Measurements from ENCODE around the gene TOGARAM2.
"Not testable (repeated sequence)": the region's sequence is repeated elsewhere in the genome, so short reads cannot be mapped to it uniquely, and the experiment has no call there.

TOGARAM2 gene

DNA sequence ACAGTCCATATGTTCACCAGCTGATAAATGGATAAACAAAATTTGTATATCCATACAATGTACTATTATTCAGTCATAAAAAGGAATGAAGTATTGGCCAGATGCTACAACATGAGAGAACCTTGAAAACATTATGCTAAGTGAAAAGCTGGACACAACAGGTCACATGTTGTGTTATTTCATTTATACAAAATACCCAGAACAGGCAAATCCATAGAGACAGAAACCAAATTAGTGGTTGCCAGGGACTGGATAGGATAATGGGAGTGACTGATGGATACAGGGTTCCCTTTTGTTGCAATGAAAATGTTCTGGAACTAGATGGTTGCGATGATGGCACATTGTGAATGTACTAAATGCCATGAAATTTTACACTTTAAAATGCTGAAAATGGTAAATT lies 103.5 kb downstream of the TOGARAM2 start:
- 94 to 100% methylated on average over 1 of the region's 1 CpG for WGBS, 2 experiments
- H3K27me3 ChIP-seq (ENCODE audit: control insufficient read depth, insufficient read depth, low read length, poor library complexity, severe bottlenecking): no peaks in the 10 kb centered on the region
- H3K9me3 ChIP-seq (ENCODE audit: control insufficient read depth, low read length): no peaks in the 10 kb centered on the region
- no peak overlapping the region for H3K4me3 ChIP-seq (ENCODE audit: insufficient read depth, low read depth, low read length)
- no peaks in the 10 kb centered on the region for H3K4me1 ChIP-seq (ENCODE audit: control insufficient read depth, insufficient read depth, low read length)
- H3K36me3 ChIP-seq (ENCODE audit: control insufficient read depth, insufficient read depth, low read length): no peaks in the 10 kb centered on the region
- no peak overlapping the region for H3K27ac ChIP-seq (ENCODE audit: insufficient read depth, low read depth, low read length, poor library complexity, severe bottlenecking)

GRCh38 chr2:29090311-29090710 lies 109.2 kb downstream of the TOGARAM2 start:
- not testable (repeated sequence) for H3K27ac ChIP-seq (ENCODE audit: insufficient read depth, low read depth, low read length, poor library complexity, severe bottlenecking); H3K9me3 ChIP-seq (ENCODE audit: control insufficient read depth, low read length)
- WGBS, 2 experiments: 92 to 94% methylated on average over 7 of the region's 7 CpGs

DNA sequence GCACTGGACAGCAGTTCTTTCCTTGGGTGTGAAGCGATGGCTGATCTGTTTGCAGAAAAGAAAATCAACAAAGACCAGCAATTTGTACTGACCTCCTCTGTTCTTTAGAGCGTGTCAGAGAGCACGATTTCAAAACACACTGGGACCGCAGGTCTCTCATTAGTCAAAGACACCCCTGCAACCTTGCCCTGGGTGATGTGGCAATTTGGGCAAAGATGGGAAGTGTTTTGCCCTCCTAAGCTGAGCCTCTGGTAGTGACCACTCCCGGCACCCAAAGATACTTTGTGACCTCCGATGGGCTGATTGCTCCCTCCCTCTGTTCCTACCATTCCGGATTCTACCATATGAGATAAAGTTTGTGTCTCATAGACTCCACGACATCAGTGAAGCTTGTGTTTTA lies 115.9 kb downstream of the TOGARAM2 start:
- 95% methylated on average over 8 of the region's 8 CpGs for WGBS, 2 experiments
- Histone ChIP-seq H3K36me3 (ENCODE audit: control insufficient read depth, insufficient read depth, low read length) (no peaks in the 10 kb centered on the region), H3K27me3 (ENCODE audit: control insufficient read depth, insufficient read depth, low read length, poor library complexity, severe bottlenecking) (no peaks in the 10 kb centered on the region), H3K4me3 (ENCODE audit: insufficient read depth, low read depth, low read length) (no peak overlapping the region), H3K9me3 (ENCODE audit: control insufficient read depth, low read length) (no peaks in the 10 kb centered on the region), H3K27ac (ENCODE audit: insufficient read depth, low read depth, low read length, poor library complexity, severe bottlenecking) (no peak overlapping the region), H3K4me1 (ENCODE audit: control insufficient read depth, insufficient read depth, low read length) (no peaks in the 10 kb centered on the region)

More at GRCh38 chr2:29090311-29090710, 109.2 kb downstream of the TOGARAM2 start:
- H3K27me3 ChIP-seq (ENCODE audit: control insufficient read depth, insufficient read depth, low read length, poor library complexity, severe bottlenecking); H3K4me3 ChIP-seq (ENCODE audit: insufficient read depth, low read depth, low read length); H3K4me1 ChIP-seq (ENCODE audit: control insufficient read depth, insufficient read depth, low read length); H3K36me3 ChIP-seq (ENCODE audit: control insufficient read depth, insufficient read depth, low read length): not testable (repeated sequence)

DNA sequence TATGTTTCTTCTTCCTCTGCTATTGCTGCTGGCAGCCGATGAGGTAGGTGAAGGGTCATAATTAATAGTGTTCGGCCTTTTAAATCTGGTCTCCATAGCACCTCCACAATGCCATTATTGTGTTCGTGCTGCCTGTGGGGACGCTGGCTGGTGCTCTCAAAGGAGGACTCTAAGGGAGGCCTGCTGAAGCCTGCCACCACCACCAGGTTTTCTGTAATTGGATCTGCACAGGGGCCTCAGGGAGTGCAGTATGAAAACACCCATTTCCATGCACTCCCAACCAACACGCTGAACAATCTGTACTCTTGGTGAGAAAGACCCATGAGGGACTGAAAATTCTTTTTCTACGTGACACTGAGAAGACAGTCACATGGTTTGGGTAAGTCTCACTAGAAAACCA lies 116.5 kb downstream of the TOGARAM2 start:
- Histone ChIP-seq H3K27ac (ENCODE audit: insufficient read depth, low read depth, low read length, poor library complexity, severe bottlenecking) (no peak overlapping the region), H3K27me3 (ENCODE audit: control insufficient read depth, insufficient read depth, low read length, poor library complexity, severe bottlenecking) (no peaks in the 10 kb centered on the region), H3K4me1 (ENCODE audit: control insufficient read depth, insufficient read depth, low read length) (no peaks in the 10 kb centered on the region), H3K4me3 (ENCODE audit: insufficient read depth, low read depth, low read length) (no peak overlapping the region), H3K36me3 (ENCODE audit: control insufficient read depth, insufficient read depth, low read length) (no peaks in the 10 kb centered on the region), H3K9me3 (ENCODE audit: control insufficient read depth, low read length) (no peaks in the 10 kb centered on the region)
- 75 to 76% methylated on average over 4 to 6 of the region's 6 CpGs for WGBS, 2 experiments

GRCh38 chr2:29100564-29100963 lies 119.5 kb downstream of the TOGARAM2 start:
- H3K36me3 ChIP-seq (ENCODE audit: control insufficient read depth, insufficient read depth, low read length): no peaks in the 10 kb centered on the region

More at GRCh38 chr2:29100564-29100963, 119.5 kb downstream of the TOGARAM2 start:
- Histone ChIP-seq H3K4me1 (ENCODE audit: control insufficient read depth, insufficient read depth, low read length) (no peaks in the 10 kb centered on the region), H3K27me3 (ENCODE audit: control insufficient read depth, insufficient read depth, low read length, poor library complexity, severe bottlenecking) (no peaks in the 10 kb centered on the region), H3K4me3 (ENCODE audit: insufficient read depth, low read depth, low read length) (no peak overlapping the region), H3K9me3 (ENCODE audit: control insufficient read depth, low read length) (no peaks in the 10 kb centered on the region), H3K27ac (ENCODE audit: insufficient read depth, low read depth, low read length, poor library complexity, severe bottlenecking) (no peak overlapping the region)
- WGBS, 2 experiments: 93 to 100% methylated on average over 1 of the region's 1 CpG

Data from ectodermal cell (in vitro differentiated cells).